Right ventricle myocardium inferior (tissue), 1 donor: ENCODE data around the gene CDH13. TPM values are rescaled to one million over a fixed set of nuclear protein-coding genes. Genes with fewer than 3 reads are reported as not detected.

Experiments used
- ATAC-seq: fragments of 200-7000 bp; cut with Tn5 transposase; one replicate; pipeline ENCODE4 v1.9.1; 2020; ENCODE audit warnings: mild to moderate bottlenecking, moderate library complexity
- DNase-seq: peaks from one replicate; pipeline ENCODE4 v3.0.0; 2021; ENCODE audit errors: missing footprints
- intact Hi-C: fragments of 100-400 bp; cut with DNase I; formaldehyde crosslinking; loops from one replicate; pipeline ENCODE4 v1.11.0; 2022
- total RNA-seq: library from RNA; stranded (reverse); fragmentation: NEBNext Ultra II Directional; extraction: Animal tissue kit (Norgen Biotek cat#: 25700); gene quantifications from one replicate; pipeline ENCODE4 v1.2.1, GENCODE V29; 2021
- donor health status: DM: no; HTN: yes; CAD: no; lungs with severe emphysema.

CDH13 gene
- total RNA-seq, 1 donor from 2014 or later: 173 TPM

GRCh38 chr16:83245061-83245460 lies 618.3 kb downstream of the CDH13 start:
- DNase-seq (no peak), ATAC-seq (no peak)
- intact Hi-C loops: no loop called here

GRCh38 chr16:83247767-83248372 lies 621.1 kb downstream of the CDH13 start:
- intact Hi-C loops: loop anchor here (2.0 kb wide), 1 partner anchor 107 kb away; no protein-coding TSS in a partner anchor
- DNase-seq (no peak), ATAC-seq (peak; percentile 63)

GRCh38 chr16:83248735-83249463 lies 622.1 kb downstream of the CDH13 start:
- peak; percentile 84 for ATAC-seq
- intact Hi-C loops: loop anchor here (2.0 kb wide), 1 partner anchor 106 kb away; no protein-coding TSS in a partner anchor
- no peak for DNase-seq

GRCh38 chr16:83253521-83253920 lies 626.8 kb downstream of the CDH13 start:
- intact Hi-C loops: no loop called here
- DNase-seq (no peak), ATAC-seq (no peak)

DNA sequence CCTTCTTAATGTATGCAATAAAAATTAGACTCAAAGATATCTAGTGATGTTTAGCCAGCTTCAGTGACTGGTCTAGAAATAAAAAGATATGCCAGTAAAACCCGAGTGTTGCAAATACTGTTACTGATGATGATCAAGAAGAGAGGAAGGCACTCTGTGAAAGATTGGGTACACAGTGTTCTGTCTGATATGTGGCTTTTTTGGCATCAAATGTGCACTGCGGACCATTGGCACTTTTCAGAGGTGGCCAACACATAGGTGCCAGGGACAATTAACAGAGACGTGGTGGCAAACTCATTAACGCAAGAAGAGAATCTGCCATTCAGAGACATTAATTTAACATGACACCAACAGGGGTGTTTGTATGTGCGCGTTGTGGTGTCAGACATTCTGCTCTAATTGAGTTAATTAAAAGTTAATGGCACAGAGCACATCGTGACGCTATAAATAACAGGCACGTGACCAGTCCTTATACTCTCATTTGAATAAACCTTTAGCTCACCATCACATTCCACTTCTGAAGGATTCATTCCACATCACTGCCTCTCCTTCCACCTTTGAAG lies 631.7 kb downstream of the CDH13 start:
- DNase-seq (no peak), ATAC-seq (peak; percentile 66)
- intact Hi-C loops: no loop called here

- intact Hi-C loops: no loop called here
- DNase-seq: no peak
- ATAC-seq: no peak
Measured at GRCh38 chr16:83266848-83267553, 640.2 kb downstream of the CDH13 start.

GRCh38 chr16:83268169-83268568 lies 641.4 kb downstream of the CDH13 start:
- intact Hi-C loops: no loop called here
- ATAC-seq: peak; percentile 65

DNA sequence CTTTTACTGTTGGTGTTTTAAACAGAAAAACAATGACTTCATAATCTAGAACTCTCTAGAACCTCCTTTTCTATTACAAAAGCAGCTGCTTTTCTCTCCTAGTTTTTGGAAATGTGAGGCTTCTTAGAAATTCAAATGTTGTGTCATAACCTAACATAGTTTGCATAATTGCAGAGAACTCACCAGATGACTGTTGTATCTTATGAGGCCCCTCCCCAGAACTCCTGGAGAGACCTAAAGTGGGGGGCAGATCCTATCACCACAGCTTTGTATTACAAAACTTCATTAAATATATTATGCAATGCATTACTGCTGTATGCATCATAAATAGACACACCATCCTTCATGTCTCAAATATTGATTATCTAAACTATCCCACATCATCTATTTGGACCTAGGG lies 642.3 kb downstream of the CDH13 start:
- intact Hi-C loops: no loop called here

More at GRCh38 chr16:83268169-83268568, 641.4 kb downstream of the CDH13 start:
- no peak for DNase-seq

GRCh38 chr16:83269541-83269940 lies 642.8 kb downstream of the CDH13 start:
- intact Hi-C loops: no loop called here
- ATAC-seq (no peak), DNase-seq (no peak)

More for the DNA sequence above, 642.3 kb downstream of the CDH13 start:
- no peak for ATAC-seq
- DNase-seq: no peak

GRCh38 chr16:83270061-83270460 lies 643.3 kb downstream of the CDH13 start:
- ATAC-seq (no peak), DNase-seq (no peak)
- intact Hi-C loops: no loop called here

DNA sequence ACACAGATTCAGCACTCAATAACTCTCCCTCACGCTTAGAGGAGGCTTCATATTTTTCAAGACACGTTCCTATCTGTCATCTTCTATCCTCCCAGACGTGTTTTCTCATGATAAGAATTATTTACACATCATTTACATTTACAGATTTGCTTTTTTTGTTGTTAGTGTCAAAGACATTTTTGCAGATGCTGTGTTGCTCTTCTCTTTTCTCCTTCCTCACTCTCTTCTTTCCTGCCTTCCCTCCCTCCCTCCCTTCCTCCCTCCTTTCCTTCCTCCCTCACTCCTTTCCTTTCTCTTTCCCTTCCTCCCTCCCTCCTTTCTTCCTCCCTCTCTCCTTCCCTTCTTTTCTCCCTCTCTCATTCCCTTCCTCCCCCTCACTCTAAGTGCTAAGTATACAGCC lies 643.9 kb downstream of the CDH13 start:
- DNase-seq (no peak), ATAC-seq (no peak)
- intact Hi-C loops: no loop called here

DNA sequence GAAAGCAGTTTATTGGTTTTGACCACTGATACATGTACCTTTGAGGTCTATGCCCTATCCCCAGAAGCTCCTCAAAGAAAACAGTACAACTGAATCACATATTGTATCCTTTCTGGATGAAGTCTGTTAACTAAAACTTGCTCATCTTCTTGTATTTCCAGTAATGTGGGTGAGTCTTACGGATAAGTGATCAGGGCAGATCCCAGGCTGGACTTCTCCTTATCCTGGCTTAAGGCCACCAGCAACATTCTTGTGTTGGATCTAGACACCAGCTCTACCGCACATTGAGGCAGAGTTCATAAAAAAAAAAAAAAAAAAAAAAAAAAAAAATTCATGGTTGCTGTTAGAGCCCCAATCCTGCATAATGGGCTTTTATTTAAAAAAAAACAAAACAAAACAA lies 644.4 kb downstream of the CDH13 start:
- intact Hi-C loops: no loop called here
- DNase-seq (no peak), ATAC-seq (no peak)

DNA sequence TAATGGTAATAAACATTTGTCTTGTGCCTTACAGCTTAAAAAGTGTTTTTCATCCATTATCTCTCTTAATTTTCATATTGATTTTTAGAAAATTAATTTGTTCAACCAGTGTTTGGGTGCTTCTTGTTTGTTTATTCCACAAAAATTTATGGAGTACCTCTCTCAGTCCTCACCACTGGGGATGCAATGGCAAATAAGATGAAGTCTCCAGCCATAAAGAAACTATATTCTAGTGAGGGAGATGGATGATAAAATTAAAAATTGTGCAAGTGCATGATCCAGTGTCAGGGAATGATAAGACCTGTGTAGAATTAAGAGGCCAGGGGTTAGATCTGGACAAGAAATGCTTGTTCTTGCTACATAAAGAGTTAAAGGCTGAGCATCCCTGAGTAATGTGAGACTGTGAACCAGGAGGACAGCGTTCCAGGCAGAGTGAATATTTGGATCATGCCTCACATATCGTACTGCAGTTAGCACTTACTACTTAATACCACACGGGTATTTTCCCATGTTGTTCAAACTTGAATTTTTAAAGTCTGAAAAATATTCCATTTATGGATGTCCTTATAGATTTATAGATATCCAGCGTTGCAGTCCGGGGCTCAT lies 645.3 kb downstream of the CDH13 start:
- ATAC-seq (no peak), DNase-seq (no peak)
- intact Hi-C loops: no loop called here

DNA sequence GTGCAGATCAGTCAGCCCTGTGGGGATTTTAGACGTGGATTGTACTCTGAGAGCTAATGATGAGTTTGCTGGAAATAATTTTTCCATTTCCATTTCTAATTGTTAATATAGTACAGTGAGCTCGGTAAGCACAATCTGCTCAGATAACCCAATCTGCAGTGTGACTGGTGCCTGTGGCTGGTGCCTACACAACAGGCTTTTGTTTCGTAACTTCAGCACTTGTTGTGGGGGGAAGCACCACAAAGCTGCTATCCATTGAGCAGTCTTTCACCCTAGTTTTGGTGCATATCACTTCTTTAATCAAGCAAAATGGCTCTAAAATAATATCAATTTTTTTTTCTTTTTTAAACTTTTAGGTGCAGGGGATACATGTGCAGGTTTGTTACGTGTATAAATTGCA lies 646.1 kb downstream of the CDH13 start:
- no peak for ATAC-seq
- DNase-seq: no peak
- intact Hi-C loops: no loop called here

DNA sequence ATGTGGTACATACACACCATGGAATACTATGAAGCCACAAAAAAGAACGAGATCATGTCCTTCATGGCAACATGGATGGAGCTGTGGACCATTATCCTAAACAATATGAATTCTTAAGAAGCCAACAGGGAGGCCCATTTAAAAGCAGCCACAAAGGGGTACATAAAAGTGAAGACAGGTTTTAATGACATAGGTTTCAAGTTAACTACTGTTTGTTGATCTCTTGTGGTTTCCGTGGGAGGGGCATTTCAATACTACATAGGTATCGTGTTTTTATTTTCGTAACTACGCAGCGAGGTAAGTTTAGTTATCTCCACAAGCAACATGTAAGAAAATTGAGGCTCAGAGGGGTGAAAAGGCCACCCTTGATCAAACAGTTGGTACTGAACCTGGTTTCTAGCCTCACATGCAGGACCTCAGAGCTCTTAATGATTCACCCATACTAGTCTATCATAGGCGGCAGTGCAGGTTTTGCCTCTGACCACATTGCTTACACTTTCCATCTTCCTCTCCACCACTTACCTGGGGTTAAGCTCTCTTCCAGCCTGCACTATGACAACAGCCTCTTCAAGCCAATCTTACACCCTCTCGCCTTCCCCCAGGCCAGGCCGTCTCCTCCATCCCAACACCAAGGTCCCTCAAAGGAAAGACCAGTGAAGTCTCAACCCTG lies 646.9 kb downstream of the CDH13 start:
- DNase-seq (no peak), ATAC-seq (no peak)
- intact Hi-C loops: no loop called here

- ATAC-seq (no peak), DNase-seq (no peak)
- intact Hi-C loops: no loop called here
Measured at GRCh38 chr16:83279251-83279650, 652.5 kb downstream of the CDH13 start.

DNA sequence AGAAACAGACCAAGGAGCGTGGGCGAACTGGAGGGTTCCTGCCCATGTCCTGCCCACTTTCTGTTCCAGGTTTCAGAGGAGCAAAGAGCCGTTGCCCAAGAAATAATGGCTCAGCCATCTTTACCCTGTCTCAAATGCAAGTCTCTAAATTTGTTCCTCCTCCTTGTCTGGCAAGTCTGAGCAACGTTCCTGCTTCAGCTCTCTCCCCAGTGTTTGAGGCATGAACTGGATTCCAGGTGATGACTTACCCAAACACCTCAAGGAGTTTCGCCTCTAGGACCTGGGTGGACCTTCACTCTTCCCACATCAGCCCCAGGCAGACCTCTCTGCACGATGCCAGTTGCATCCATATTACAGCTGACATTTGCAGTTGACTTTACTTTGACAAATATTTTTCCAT lies 659.2 kb downstream of the CDH13 start:
- DNase-seq (no peak), ATAC-seq (no peak)
- intact Hi-C loops: no loop called here

DNA sequence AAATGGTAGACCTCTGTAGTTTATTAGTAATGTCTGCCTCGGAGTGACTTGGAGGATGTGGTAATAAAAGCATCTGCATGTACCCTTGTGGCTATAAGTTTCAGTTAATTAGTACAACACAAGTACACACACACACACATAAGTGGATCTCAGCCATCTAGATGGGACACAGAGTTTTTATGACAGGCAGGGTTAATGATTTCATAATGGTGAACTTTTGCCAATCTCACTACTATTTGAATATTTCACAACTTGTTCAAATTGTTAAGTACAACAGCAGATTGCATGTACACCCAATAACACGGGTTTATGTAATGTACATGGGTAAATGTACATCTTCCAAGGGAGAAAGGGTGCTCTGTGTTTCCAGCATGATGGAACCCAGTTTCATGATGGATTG lies 669.7 kb downstream of the CDH13 start:
- DNase-seq (no peak), ATAC-seq (no peak)
- intact Hi-C loops: no loop called here

DNA sequence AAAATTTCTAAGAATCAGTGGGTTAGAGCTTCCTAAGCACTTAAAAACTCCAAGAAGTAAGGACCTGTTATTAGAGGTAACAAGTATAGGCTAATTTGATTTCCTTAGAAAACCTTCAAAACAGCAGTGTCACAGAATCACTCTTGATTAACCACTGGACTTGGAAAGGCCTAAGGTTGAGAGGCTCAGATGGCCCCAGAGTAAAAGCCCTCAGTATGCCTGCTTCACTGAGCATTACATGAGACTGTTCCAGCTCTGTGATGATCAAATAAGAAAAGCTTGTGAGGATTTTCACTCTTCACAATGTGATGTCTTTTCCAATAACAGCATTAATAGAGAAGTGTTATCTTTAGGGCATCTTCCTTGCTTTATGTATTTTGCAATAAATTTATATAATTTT lies 671.8 kb downstream of the CDH13 start:
- ATAC-seq (no peak), DNase-seq (no peak)
- intact Hi-C loops: no loop called here
